Body of pancreas (tissue), 4 donors: ENCODE results near the gene AFF3.

ENCODE experiments used
- CTCF ChIP-seq, 7 experiments: fragments of 450-650 bp in 4 of 7; fragments of 200-600 bp in 3 of 7; sonication (generic) in 3 of 7; IDR thresholded peaks; one replicate each; pipeline ENCODE4 v1.5.1; 2016 to 2019; ENCODE audit warnings: antibody characterized with exemption in 7 of 7
- POLR2A ChIP-seq, 3 donors: fragments of 450-650 bp; IDR thresholded peaks; one replicate each; pipeline ENCODE4 v1.6.1; 2016; ENCODE audit warnings: antibody characterized with exemption in 3 of 3, mild to moderate bottlenecking in 2 of 3

DNA sequence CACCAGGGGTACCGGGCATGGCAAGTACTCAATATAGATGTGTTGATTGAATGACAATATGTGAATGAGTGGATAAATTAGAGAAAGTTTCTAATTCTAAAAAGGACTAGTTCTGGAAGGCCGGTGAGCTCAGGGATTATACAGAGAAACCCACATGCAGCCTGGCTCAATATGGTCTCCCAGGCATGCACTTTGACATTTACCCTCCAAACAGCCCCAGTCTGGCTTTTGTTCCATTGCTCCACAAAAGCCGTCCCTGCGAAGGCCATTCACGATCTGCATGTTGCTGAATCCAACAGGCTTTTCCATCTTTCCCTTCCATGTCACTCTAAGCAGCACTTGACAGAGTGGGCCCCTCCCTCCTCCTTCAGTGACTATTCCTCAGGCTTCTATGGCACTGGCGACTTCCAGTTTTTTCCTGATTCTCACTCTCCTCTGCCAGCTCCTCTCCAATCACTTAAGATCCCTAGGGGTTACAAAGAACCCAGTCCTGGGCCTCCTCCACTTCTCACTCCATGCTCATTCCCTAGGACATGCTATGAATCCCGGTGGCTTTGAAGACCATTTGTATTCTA, 266.7 kb downstream of the AFF3 start:
- no peak for TF ChIP-seq CTCF (IDR thresholded peaks at IDR 0.05)
- TF ChIP-seq POLR2A (IDR thresholded peaks at IDR 0.05): no peak
